ENCODE data around the gene GNAQ.

DNA sequence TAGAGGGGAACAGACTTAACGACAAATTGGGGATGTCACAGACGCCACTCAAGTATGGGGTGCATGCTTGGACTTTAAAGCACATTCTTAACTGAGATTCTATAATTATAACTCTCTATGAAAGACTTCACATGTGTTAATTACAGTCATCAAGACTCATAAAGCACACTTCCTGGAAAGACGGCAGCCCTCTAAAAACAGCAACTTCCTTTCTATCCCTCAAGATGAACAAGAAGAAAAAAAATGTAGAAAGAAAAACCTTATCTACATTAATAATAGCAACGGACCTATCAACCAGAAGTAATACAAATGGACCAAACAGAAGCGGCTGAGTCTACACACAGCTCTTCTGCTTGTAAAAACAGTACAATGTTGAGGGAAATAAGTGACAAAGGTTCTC is 21.2 kb downstream of the GNAQ start:
- TF ChIP-seq, protein P1, sequence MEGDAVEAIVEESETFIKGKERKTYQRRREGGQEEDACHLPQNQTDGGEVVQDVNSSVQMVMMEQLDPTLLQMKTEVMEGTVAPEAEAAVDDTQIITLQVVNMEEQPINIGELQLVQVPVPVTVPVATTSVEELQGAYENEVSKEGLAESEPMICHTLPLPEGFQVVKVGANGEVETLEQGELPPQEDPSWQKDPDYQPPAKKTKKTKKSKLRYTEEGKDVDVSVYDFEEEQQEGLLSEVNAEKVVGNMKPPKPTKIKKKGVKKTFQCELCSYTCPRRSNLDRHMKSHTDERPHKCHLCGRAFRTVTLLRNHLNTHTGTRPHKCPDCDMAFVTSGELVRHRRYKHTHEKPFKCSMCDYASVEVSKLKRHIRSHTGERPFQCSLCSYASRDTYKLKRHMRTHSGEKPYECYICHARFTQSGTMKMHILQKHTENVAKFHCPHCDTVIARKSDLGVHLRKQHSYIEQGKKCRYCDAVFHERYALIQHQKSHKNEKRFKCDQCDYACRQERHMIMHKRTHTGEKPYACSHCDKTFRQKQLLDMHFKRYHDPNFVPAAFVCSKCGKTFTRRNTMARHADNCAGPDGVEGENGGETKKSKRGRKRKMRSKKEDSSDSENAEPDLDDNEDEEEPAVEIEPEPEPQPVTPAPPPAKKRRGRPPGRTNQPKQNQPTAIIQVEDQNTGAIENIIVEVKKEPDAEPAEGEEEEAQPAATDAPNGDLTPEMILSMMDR (IDR thresholded peaks at IDR 0.05), result no peak
- TF ChIP-seq POLR2A (IDR thresholded peaks at IDR 0.05), result no peak
